ENCODE results near the gene PLA1A. TPM values are rescaled to one million over a fixed set of nuclear protein-coding genes. Genes with fewer than 3 reads are reported as not detected.
"Not testable (repeated sequence)": the region's sequence is repeated elsewhere in the genome, so short reads cannot be mapped to it uniquely, and the experiment has no call there.

Gene PLA1A
- total and polyA plus RNA-seq, 5 donors = 4.3 to 7.5 (median 4.9) TPM

DNA sequence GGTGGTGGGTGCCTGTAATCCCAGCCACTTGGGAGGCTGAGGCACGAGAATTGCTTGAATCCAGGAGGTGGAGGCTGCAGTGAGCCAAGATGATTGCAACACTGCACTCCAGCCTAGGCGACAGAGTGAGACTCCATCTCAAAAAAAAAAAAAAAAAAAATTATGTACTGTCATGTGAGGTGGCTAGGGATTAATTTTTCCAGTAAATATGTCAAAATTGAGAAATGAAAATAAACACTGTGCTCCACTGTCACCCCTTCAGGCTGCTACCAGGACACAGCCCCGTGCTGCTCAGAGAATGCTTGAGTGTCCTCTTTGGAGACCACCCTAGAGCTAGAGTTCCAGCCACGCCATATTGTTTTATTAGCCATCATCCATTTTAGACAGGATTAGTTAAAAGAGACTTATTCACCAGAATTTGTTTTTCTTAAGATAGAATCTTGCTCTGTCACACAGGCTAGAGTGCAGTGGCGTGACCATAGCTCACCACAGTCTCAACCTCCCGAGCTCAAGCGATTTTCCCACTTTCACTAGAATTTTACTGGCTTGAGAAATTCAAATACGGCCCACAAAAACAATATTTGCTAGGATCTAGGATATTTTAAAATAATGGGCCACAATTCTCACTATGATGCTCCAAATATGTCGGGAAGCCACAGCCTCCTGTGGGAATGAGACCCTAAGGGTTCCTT is 38.9 kb upstream of the PLA1A start:
- DNase-seq = no peak
- Histone ChIP-seq H3K27ac (ENCODE audit: low read length) (no peak overlapping the region), H3K27me3 (ENCODE audit: control insufficient read depth, insufficient read depth) (no peaks in the 10 kb centered on the region), H3K4me3 (ENCODE audit: low read length) (no peak overlapping the region), H3K9me3 (ENCODE audit: control insufficient read depth, low read length) (no peaks in the 10 kb centered on the region), H3K4me1 (ENCODE audit: control insufficient read depth, insufficient read depth, low read length) (no peaks in the 10 kb centered on the region)
- intact Hi-C loops (cut with DNase I) = no loop called here
- 94% methylated on average over 9 of the region's 9 CpGs for WGBS
- no peak for ATAC-seq

DNA sequence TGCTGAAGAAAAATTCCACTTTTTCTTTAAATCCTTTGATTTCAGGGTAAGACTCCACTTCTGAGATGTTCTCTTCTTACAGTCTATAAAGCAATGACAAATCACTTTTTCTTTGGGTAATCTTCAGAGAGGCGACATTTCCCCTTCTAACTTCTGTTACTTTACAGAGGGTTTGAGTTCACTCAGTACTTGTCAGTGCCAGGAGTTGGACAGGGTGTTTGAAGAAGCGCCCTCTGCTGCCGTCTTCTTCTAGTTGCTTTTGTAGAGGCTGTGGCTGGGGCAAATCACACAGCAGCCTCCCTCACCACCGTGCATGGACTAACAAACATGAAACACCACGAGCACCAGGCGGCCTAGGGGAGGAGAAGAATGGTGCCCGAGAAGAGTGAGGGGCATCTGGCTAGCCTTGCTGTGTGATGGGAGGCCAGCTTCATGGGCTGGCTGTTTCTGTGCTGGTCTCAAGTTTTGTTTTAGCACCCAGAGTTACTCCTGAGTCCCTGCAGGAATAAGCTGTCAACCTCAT is 38.2 kb upstream of the PLA1A start, which contains the start of gene CD80:
Gene CD80 (minus strand): TSS at position 174 of the 523 bp plus-strand sequence. CDS start 1,886 bp downstream, outside the sequence.
- intact Hi-C loops (cut with DNase I) = no loop called here
- Histone ChIP-seq H3K27ac (ENCODE audit: low read length) (no peak within 1 kb of the TSS), H3K27me3 (ENCODE audit: control insufficient read depth, insufficient read depth) (no peaks in the 10 kb centered on the region), H3K9me3 (ENCODE audit: control insufficient read depth, low read length) (no peaks in the 10 kb centered on the region), H3K4me1 (ENCODE audit: control insufficient read depth, insufficient read depth, low read length) (no peaks in the 10 kb centered on the region), H3K4me3 (ENCODE audit: low read length) (no peak within 1 kb of the TSS)
- peak; percentile 72 to 80 for ATAC-seq
- DNase-seq = peak; percentile 50 to 78 (median 66)
- WGBS = 23% methylated on average over 7 of the region's 7 CpGs

DNA sequence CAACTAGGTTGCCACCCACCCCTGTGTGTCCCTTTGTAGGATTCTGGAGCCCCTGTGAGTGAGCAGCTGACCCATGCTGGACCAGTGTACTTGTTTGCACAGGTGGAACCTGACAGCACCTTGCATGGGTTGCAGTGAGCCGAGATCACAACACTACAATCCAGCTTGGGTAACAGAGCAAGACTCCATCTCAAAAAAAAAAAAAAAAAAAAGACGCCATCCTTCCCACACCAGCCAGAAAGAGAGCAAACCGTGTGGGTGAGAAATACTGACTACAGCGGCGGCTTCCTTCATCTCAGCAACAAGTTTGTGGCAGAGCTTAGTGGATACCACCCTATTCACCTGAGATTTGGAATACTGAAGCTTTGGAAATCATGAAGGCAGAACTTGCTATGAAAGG is 37.5 kb upstream of the PLA1A start:
- ATAC-seq = peak in 1 of 2 donors; percentile 13
- 91% methylated on average over 5 of the region's 5 CpGs for WGBS
- Histone ChIP-seq H3K27ac (ENCODE audit: low read length) (no peak overlapping the region), H3K9me3 (ENCODE audit: control insufficient read depth, low read length) (no peaks in the 10 kb centered on the region), H3K4me1 (ENCODE audit: control insufficient read depth, insufficient read depth, low read length) (no peaks in the 10 kb centered on the region), H3K27me3 (ENCODE audit: control insufficient read depth, insufficient read depth) (no peaks in the 10 kb centered on the region), H3K4me3 (ENCODE audit: low read length) (no peak overlapping the region)
- intact Hi-C loops (cut with DNase I) = no loop called here
- no peak for DNase-seq

DNA sequence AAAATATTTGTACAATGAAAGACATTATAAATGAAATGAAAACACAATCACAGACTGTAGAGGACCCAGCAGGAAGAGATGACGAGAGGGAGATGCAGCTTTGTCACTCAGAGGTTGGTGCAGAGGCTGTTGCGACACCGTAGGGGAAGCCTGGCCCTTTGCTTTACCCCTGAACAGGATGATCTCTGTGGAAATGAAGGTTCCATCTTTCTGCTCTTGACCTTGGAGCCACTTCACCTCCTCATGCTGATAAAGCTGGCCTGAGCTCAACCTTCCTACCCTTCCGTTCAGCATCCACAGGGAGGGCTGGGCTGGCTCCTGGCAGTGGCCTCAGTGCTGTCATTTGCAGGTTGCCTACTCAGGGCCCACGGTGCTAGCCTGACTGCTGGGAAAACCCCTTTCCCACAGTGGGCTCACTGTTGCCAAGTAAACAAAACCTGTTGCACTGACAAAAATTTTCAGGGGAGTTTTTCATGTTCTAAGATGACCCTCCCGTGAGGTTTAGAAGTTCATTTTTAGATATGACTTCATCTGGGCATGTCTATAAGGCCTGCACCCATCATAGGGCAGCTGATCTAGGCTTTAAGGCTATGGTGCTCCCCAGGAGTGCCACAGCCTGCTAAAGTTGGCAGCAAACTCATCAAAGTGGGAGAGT is 35.3 kb upstream of the PLA1A start:
- peak in 1 of 2 donors; percentile 39 for ATAC-seq
- intact Hi-C loops (cut with DNase I) = no loop called here
- no peak overlapping the region for H3K27ac ChIP-seq (ENCODE audit: low read length)
- no peaks in the 10 kb centered on the region for H3K4me1 ChIP-seq (ENCODE audit: control insufficient read depth, insufficient read depth, low read length)
- WGBS = 40% methylated on average over 6 of the region's 6 CpGs
- no peaks in the 10 kb centered on the region for H3K27me3 ChIP-seq (ENCODE audit: control insufficient read depth, insufficient read depth)
- H3K9me3 ChIP-seq (ENCODE audit: control insufficient read depth, low read length) = no peaks in the 10 kb centered on the region
- peak in 1 of 3 donors; percentile 43 for DNase-seq
- H3K4me3 ChIP-seq (ENCODE audit: low read length) = no peak overlapping the region

DNA sequence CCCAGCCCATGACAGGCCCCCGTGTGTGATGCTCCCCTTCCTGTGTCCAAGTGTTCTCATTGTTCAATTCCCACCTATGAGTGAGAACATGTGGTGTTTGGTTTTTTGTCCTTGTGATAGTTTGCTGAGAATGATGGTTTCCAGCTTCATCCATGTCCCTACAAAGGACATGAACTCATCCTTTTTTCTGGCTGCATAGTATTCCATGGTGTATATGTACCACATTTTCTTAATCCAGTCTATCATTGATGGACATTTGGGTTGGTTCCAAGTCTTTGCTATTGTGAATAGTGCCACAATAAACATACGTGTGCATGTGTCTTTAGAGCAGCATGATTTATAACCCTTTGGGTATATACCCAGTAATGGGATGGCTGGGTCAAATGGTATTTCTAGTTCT is 34.4 kb upstream of the PLA1A start:
- WGBS = 86% methylated on average over 2 of the region's 2 CpGs
- DNase-seq; ATAC-seq; H3K27ac ChIP-seq (ENCODE audit: low read length); intact Hi-C loops (cut with DNase I); H3K9me3 ChIP-seq (ENCODE audit: control insufficient read depth, low read length); H3K4me3 ChIP-seq (ENCODE audit: low read length); H3K27me3 ChIP-seq (ENCODE audit: control insufficient read depth, insufficient read depth); H3K4me1 ChIP-seq (ENCODE audit: control insufficient read depth, insufficient read depth, low read length): not testable (repeated sequence)

DNA sequence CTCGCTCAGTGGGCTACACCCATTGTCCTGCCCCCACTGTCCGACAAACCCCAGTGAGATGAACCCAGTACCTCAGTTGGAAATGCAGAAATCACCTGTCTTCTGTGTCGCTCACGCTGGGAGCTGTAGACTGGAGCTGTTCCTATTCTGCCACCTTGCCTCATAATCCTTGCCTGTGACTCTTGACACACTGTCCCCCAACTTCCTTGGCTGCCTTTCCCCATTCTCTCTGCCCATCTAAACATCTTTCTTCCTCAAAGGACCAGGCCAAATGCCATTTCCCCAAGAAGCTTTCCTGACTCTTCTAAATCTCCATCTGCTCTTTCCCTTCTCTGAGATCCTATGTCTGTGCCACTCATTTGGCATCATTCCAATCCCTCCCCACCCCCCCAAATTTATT is 28.5 kb upstream of the PLA1A start:
- Histone ChIP-seq H3K4me1 (ENCODE audit: control insufficient read depth, insufficient read depth, low read length) (peaks cover 2% of the 10 kb centered on the region), H3K9me3 (ENCODE audit: control insufficient read depth, low read length) (no peaks in the 10 kb centered on the region), H3K4me3 (ENCODE audit: low read length) (no peak overlapping the region), H3K27ac (ENCODE audit: low read length) (no peak overlapping the region), H3K27me3 (ENCODE audit: control insufficient read depth, insufficient read depth) (no peaks in the 10 kb centered on the region)
- DNase-seq (no peak), ATAC-seq (no peak)
- WGBS = 92% methylated on average over 4 of the region's 4 CpGs
- intact Hi-C loops (cut with DNase I) = no loop called here

DNA sequence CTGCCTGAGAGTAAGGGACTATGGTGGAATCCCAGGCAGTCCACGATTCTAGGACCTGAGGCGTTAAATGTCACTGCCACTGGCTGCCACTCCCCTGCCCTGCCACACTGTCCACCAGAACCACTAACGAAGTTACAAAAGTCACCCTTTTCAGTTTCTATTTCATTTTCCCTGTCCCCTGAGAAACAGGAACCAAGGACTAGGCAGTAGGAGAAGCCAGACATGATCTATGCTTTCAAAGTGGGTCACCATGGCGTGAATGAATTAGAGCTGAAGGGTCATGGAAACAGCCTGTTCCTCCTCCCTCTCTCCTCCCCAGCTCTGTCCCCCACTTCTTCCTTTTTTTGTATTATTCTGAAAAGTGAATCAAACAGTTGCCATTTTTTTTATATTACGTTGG is 27.5 kb upstream of the PLA1A start:
- H3K4me1 ChIP-seq (ENCODE audit: control insufficient read depth, insufficient read depth, low read length) = peaks cover 2% of the 10 kb centered on the region
- no peaks in the 10 kb centered on the region for H3K9me3 ChIP-seq (ENCODE audit: control insufficient read depth, low read length)
- no peak for DNase-seq
- H3K27ac ChIP-seq (ENCODE audit: low read length) = no peak overlapping the region
- H3K4me3 ChIP-seq (ENCODE audit: low read length) = no peak overlapping the region
- ATAC-seq = peak; percentile 47 to 74
- intact Hi-C loops (cut with DNase I) = no loop called here
- H3K27me3 ChIP-seq (ENCODE audit: control insufficient read depth, insufficient read depth) = no peaks in the 10 kb centered on the region
- WGBS = 81% methylated on average over 5 of the region's 5 CpGs

DNA sequence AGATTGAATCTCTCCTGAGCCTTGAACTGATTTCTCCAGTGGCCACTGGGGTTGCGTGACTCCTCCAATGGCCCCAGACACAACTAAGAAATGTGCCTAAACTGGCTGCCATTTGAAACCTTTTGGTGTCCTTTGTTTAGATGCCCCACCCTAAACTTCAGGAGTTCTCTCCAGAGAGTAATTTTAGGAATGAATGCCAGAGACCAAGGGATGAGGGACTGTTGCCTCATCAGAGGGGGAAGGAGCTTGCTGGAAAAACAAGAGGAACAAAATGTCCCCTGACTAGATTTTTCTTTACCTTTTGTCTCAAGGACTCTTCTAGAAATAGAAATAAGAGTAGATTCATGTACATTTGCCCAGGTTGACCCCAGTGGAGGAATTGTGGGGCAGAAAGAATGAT is 26.5 kb upstream of the PLA1A start:
- H3K27ac ChIP-seq (ENCODE audit: low read length) = no peak overlapping the region
- intact Hi-C loops (cut with DNase I) = no loop called here

DNA sequence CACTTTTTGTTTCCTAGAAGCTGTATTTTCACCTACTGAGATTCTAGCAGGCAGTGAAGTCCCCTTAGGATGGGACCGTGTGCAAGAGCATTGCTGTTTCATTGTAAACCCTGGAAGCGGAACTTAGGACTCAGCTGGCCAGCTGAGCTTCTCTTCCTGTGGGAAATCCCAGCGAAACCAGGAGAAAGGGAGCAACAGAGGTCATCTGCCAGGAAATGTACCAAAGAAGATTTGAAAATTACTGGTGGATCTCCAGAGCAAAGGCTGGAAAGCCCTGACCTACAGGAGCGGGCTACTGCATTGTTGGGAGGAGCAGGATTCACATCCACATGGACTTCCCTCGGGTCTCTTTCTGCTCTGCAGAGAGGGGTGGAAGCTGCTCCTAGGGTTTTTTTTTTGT is 26.0 kb upstream of the PLA1A start:
- ATAC-seq = peak; percentile 54 to 83
- no peaks in the 10 kb centered on the region for H3K27me3 ChIP-seq (ENCODE audit: control insufficient read depth, insufficient read depth)
- H3K27ac ChIP-seq (ENCODE audit: low read length) = peak overlapping the region; percentile 55
- 54% methylated on average over 5 of the region's 5 CpGs for WGBS
- intact Hi-C loops (cut with DNase I) = no loop called here
- peaks cover 2% of the 10 kb centered on the region for H3K4me1 ChIP-seq (ENCODE audit: control insufficient read depth, insufficient read depth, low read length)
- DNase-seq = no peak
- H3K9me3 ChIP-seq (ENCODE audit: control insufficient read depth, low read length) = no peaks in the 10 kb centered on the region
- H3K4me3 ChIP-seq (ENCODE audit: low read length) = no peak overlapping the region

More for the DNA sequence above, 26.5 kb upstream of the PLA1A start:
- WGBS = 88% methylated on average over 1 of the region's 1 CpG
- Histone ChIP-seq H3K4me3 (ENCODE audit: low read length) (no peak overlapping the region), H3K27me3 (ENCODE audit: control insufficient read depth, insufficient read depth) (no peaks in the 10 kb centered on the region), H3K4me1 (ENCODE audit: control insufficient read depth, insufficient read depth, low read length) (peaks cover 2% of the 10 kb centered on the region), H3K9me3 (ENCODE audit: control insufficient read depth, low read length) (no peaks in the 10 kb centered on the region)
- DNase-seq = no peak
- ATAC-seq = peak in 1 of 2 donors; percentile 31

DNA sequence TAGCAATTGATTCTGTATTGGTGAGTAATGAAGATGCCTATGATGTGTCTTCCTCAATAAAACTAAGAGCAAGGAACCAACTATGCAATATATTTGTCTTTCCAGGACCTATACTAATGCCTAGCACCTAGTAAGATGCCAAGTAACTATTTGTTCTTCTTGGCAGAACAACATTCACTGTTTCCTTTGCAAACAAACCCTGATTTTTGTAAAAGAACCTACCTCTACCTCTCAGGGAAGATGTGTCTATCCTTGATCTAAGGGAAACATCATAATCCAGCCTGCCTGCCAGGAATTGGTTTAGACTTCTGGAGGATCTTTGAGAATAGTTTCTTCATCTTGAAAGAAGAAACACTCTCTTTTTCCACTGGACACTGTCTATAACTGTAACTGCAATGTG is 22.2 kb upstream of the PLA1A start:
- ATAC-seq (no peak), DNase-seq (no peak)
- no peaks in the 10 kb centered on the region for H3K27me3 ChIP-seq (ENCODE audit: control insufficient read depth, insufficient read depth)
- H3K27ac ChIP-seq (ENCODE audit: low read length) = no peak overlapping the region
- intact Hi-C loops (cut with DNase I) = no loop called here
- H3K4me3 ChIP-seq (ENCODE audit: low read length) = no peak overlapping the region
- H3K4me1 ChIP-seq (ENCODE audit: control insufficient read depth, insufficient read depth, low read length) = peaks cover 5% of the 10 kb centered on the region
- no peaks in the 10 kb centered on the region for H3K9me3 ChIP-seq (ENCODE audit: control insufficient read depth, low read length)

DNA sequence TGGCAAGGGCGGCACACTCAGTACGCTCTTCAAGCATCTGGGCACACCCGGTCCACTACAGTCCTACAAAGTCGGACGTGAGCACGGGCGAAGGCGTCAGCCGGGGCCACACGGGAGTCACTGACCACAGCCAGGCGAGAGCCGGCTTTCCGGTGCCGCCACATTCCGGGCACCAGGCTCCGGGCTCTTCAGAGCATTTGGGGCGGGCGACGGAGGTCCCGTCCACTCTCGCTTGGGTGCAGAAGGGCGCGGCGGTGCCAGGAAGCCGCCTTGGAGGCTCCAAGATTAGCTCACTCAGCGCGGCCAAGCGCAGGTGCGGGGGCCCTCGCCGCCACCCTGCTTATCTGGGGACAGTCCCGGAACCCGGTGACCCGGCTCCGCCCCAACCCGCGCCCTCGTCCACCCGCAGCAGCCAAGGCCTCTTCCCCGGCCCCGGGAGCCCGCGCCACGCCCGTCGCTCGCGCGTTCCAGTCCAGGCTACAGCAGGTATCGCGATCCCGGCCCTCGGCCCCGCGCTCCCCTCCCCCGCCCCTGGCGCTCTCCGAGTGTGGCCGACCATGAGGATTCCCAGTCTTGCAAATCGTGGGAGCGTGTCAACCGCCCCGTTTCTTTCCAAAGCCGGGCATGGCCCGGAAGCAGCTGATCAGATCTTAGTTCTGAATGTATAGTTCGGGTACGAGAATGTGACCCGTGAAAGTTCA is 18.2 kb upstream of the PLA1A start, which contains the start of gene ADPRH:
Gene ADPRH (plus strand): TSS at position 127 of the 701 bp plus-strand sequence. CDS start 2,678 bp downstream, outside the sequence.
- H3K27me3 ChIP-seq (ENCODE audit: control insufficient read depth, insufficient read depth) = no peaks in the 10 kb centered on the region
- ATAC-seq (peak; percentile 97), DNase-seq (peak; percentile 90 to 95 (median 94))
- no peaks in the 10 kb centered on the region for H3K9me3 ChIP-seq (ENCODE audit: control insufficient read depth, low read length)
- WGBS = under 1% methylated on average over 68 of the region's 68 CpGs
- peak within 1 kb of the TSS; percentile 47 for H3K4me3 ChIP-seq (ENCODE audit: low read length)
- peak within 1 kb of the TSS; percentile 92 for H3K27ac ChIP-seq (ENCODE audit: low read length)
- peaks cover 4% of the 10 kb centered on the region for H3K4me1 ChIP-seq (ENCODE audit: control insufficient read depth, insufficient read depth, low read length)
- intact Hi-C loops (cut with DNase I) = no loop called here
